Measurements from ENCODE around the gene NRCAM. TPM values are rescaled to one million over a fixed set of nuclear protein-coding genes. Genes with fewer than 3 reads are reported as not detected.

NRCAM gene
- total and polyA plus RNA-seq, 2 of the 13 experiments (the other 11 are each of a cell fraction or from before 2014, with no cell fraction given), result 0.31 to 0.33 TPM

DNA sequence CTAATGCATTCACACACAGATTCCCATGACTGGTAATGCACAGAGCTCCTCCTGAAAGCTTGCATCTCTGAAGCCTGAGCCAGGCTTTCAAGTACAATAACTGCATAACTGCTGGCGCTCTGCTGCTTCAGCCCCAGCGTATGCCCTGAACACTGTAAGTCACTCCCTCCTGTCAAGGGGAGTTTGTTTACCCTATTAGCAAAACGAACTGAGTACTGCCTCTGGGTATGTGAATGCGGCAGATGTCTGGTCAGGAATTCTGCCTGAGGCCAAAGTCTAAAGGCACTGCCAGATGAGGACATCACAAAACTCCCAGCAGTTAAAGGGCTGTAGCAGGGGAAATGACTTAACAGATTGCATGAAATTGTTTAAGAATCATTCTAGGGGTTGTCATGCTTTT is 97.7 kb downstream of the NRCAM start (continued):
- TF ChIP-seq SALL1 (CRISPR knock-in tag; IDR thresholded peaks at IDR 0.05) (peak; percentile 97), SP4 (CRISPR knock-in tag; IDR thresholded peaks at IDR 0.05) (no peak), HES4 (CRISPR knock-in tag; IDR thresholded peaks at IDR 0.05; ENCODE audit: borderline replicate concordance) (no peak), PCBP1 (IDR thresholded peaks at IDR 0.05; ENCODE audit: borderline replicate concordance, low read depth, low read length) (no peak), HOXA7 (CRISPR knock-in tag; IDR thresholded peaks at IDR 0.05) (no peak), MLLT10 (CRISPR knock-in tag; IDR thresholded peaks at IDR 0.05) (no peak), NR1H2 (CRISPR knock-in tag; IDR thresholded peaks at IDR 0.05; ENCODE audit: borderline replicate concordance, low read depth) (no peak), ZBTB44 (CRISPR knock-in tag; IDR thresholded peaks at IDR 0.05) (0 out of 2 replicates have a peak, but pooled peaks have one; percentile 41), KDM6A (CRISPR knock-in tag; IDR thresholded peaks at IDR 0.05; ENCODE audit: low read depth) (peak; percentile 77; the same call in 1 of the 2 replicates), HCFC1 (IDR thresholded peaks at IDR 0.05; ENCODE audit: low read depth, low read length) (no peak), PRPF4 (IDR thresholded peaks at IDR 0.05; ENCODE audit: low read depth, low read length, poor library complexity, severe bottlenecking) (no peak), ZNF362 (CRISPR knock-in tag; IDR thresholded peaks at IDR 0.05; ENCODE audit: borderline replicate concordance) (no peak), ZNF546 (CRISPR knock-in tag; conservative IDR thresholded peaks at IDR 0.05) (no peak), FOSL1 (CRISPR knock-in tag; IDR thresholded peaks at IDR 0.05; ENCODE audit: borderline replicate concordance) (peak; percentile 36; the same call in 1 of the 2 replicates), SUZ12 (IDR thresholded peaks at IDR 0.05; ENCODE audit: low read depth, low read length) (no peak), KAT8 (CRISPR knock-in tag; IDR thresholded peaks at IDR 0.05) (peak; percentile 64), MIER3 (CRISPR knock-in tag; IDR thresholded peaks at IDR 0.05; ENCODE audit: borderline replicate concordance) (peak; percentile 92; the same call in 1 of the 2 replicates), GATAD2A (CRISPR knock-in tag; IDR thresholded peaks at IDR 0.05) (peak; percentile 86), ZNF460 (CRISPR knock-in tag; IDR thresholded peaks at IDR 0.05; ENCODE audit: borderline replicate concordance) (no peak), MED8 (CRISPR knock-in tag; IDR thresholded peaks at IDR 0.05; ENCODE audit: insufficient replicate concordance) (no peak), ZGPAT (CRISPR knock-in tag; IDR thresholded peaks at IDR 0.05) (peak; percentile 84), FLYWCH1 (CRISPR knock-in tag; IDR thresholded peaks at IDR 0.05) (no peak), SIN3B (IDR thresholded peaks at IDR 0.05; ENCODE audit: low read length) (no peak), ARNTL (CRISPR knock-in tag; IDR thresholded peaks at IDR 0.05) (no peak)
- TF ChIP-seq, protein P1, sequence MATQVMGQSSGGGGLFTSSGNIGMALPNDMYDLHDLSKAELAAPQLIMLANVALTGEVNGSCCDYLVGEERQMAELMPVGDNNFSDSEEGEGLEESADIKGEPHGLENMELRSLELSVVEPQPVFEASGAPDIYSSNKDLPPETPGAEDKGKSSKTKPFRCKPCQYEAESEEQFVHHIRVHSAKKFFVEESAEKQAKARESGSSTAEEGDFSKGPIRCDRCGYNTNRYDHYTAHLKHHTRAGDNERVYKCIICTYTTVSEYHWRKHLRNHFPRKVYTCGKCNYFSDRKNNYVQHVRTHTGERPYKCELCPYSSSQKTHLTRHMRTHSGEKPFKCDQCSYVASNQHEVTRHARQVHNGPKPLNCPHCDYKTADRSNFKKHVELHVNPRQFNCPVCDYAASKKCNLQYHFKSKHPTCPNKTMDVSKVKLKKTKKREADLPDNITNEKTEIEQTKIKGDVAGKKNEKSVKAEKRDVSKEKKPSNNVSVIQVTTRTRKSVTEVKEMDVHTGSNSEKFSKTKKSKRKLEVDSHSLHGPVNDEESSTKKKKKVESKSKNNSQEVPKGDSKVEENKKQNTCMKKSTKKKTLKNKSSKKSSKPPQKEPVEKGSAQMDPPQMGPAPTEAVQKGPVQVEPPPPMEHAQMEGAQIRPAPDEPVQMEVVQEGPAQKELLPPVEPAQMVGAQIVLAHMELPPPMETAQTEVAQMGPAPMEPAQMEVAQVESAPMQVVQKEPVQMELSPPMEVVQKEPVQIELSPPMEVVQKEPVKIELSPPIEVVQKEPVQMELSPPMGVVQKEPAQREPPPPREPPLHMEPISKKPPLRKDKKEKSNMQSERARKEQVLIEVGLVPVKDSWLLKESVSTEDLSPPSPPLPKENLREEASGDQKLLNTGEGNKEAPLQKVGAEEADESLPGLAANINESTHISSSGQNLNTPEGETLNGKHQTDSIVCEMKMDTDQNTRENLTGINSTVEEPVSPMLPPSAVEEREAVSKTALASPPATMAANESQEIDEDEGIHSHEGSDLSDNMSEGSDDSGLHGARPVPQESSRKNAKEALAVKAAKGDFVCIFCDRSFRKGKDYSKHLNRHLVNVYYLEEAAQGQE (IDR thresholded peaks at IDR 0.05; ENCODE audit: borderline replicate concordance in 1 of 2, low read depth in 1 of 2, low read length in 2 of 2), result no peak

All from HepG2 (cell line).